Measurements from ENCODE around the gene NME8.

The NME8 gene

DNA sequence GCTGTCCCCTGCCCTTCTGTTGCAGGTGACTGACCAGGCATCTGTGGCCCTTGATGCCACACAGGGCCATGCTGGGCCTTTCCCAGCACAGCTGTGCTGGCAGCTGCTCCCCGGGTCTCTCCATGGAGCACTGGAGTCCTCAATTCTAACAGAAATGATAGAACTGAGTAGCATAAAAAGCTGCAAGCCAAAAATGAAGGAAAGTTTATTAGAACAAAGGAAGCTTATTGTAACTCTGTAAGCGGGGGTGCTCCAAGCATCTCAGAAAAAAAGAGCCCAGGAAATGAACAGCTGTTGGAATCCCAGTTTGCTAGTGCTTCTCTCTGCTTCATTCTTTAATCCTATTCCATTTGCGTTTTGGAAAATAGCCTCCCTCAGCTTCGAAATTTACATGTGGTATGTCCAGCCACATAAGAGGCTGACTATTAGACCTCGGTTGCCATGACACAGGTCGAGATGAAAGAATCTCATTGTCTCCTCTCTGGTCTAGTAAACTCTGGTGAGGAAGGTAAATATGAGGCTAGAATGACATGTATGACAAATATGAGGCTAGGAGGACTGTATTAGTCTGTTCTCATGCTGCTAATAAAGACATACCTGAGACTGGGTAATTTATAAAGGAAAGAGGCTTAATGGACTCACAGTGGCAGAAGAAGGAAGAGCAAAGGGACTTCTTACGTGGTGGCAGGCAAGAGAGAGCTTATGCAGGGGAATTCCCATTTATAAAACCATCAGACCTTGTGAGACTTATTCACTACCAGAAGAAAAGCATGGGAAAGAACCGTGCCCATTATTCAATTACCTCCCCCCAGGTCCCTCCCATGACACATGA is 95.7 kb downstream of the NME8 start:
- no peak for DNase-seq

DNA sequence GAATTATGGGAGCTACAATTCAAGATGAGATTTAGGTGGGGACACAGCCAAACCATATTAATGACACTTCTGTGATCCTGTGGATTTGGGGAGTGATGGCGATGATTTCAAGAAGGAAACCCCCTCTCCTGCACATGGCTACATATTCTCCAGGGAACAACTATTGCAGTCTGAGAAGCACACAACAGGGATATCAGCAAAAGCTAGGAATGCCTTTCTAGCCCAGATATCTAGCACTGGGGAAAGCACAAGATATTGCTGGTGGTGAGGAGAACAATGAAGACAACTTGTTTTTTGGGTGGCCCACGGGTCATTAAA is 96.3 kb downstream of the NME8 start:
- no peak for DNase-seq

DNA sequence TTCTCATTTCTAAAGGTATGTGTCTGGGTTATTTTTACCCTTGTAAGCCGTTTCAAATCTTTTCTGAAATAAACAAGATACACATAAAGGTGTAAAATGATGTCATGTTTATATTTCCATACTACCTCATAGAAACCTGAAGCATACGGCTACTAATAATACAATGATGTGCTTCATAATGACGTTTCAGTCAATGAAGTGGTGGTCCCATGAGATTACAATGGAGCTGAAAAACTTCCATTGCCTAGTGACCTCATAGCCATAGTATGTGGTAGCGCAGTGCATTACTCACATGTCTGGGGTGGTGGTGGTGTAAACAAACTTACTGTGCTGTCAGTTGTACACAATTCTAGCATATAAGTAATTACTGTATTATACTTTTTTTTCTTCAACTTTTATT is 96.9 kb downstream of the NME8 start:
- DNase-seq = no peak

DNA sequence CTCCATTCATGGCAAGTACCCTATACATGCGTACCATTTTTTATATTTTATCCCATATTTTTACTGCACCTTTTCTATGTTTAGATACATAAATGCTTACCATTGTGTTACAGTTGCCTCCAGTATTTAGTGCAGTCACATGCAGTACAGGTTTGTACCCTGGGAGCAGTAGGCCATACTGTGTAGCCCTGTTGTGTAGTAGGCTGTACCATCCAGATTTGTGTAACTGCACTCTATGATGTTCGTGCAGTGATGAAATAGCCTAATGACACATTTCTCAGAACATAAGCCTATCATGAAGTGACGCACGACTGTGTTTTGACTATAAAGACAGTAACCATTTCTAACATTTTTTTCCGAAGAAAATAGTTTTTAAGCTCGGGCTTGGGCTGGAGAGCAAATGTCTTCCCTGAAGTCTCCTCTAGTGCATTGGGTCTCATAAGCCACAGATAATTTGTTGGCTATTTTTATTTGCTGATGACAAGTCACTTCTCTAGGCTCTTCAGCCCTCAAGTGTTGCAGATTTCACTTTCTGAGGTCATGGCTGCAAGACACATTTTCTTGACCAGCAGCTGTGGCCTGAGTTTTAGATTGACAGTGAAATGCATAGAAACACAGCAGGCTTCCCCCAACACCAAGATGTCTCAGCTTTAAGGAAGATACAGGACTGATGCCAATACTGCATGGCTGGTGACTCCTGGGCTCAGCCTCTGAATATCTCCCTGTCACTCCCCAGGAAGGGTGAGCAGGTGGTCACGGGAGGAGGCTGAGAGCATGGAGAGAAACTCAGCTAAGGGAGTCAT is 98.9 kb downstream of the NME8 start:
- DNase-seq = no peak

GRCh38 chr7:37947941-37948210 is 99.5 kb downstream of the NME8 start:
- no peak for DNase-seq
